NCI-H2171 (cell line): ENCODE data around the gene HOTAIR.

ENCODE experiments used
- DNase-seq: peaks from one replicate; lab custom pipeline; 2025; lab: John Stamatoyannopoulos, UW

The HOTAIR gene

GRCh38 chr12:53948650-53949593 is 25.8 kb downstream of the HOTAIR start:
- DNase-seq: no peak

- DNase-seq: no peak
These were observed 27.0 kb downstream of the HOTAIR start for GRCh38 chr12:53947743-53948142.

DNA sequence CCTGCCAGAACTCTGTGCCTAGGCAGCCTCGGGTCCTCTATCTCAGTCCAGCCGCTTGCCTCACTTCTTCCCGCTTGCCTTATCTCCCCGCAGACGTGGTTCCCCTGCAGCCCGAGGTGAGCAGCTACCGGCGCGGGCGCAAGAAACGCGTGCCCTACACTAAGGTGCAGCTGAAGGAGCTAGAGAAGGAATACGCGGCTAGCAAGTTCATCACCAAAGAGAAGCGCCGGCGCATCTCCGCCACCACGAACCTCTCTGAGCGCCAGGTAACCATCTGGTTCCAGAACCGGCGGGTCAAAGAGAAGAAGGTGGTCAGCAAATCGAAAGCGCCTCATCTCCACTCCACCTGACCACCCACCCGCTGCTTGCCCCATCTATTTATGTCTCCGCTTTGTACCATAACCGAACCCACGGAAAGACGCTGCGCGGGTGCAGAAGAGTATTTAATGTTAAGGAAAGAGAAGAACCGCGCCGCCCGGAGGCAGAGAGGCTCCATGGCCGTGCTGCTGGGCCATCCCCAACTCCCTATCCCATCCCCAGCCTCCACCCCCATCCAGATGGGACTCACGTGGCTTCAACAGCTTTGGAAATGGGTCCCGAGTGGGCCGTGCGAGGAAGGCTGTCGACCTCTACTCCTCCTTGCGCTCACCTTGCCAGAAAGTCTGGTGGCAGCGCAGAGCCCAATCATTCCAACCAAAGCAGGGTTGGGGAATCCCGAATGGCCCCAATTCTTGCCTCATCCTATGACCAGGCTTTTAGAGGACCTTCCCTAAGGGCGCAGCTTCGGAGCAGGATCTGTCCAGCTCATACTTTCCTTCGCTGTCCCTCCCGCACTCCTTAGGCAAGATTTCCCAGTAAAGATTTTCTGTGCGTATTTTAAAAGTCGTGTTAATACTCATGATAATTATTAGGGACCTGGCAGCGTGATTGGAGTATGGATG is 29.6 kb downstream of the HOTAIR start:
- no peak for DNase-seq

- DNase-seq: no peak
These were observed 30.5 kb downstream of the HOTAIR start for GRCh38 chr12:53944209-53944608.

DNA sequence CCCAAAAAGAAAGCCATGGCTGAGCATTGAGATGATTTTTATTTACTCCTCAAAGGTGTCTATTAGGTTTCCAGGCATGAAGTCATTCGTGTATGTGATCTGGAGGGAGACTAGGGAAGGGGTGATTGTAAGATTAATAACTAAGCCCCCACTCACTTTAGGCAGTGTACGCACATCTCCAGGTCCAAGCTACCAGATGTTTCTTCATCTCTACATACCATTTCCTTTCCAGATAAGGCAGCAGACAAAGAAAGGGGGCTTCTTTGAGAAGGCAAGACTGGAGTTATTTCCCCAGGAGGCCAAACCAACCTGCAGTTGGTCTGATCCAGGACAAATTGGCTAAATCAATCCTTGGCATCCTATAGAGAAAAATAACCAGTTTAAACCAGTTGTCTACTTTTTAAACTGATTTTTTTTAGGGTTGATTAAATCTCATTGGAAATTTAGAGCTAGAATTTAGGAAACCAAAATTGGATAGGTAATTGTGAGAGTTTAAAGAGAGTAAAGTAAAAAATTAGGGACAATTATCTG is 32.2 kb downstream of the HOTAIR start:
- DNase-seq: no peak

DNA sequence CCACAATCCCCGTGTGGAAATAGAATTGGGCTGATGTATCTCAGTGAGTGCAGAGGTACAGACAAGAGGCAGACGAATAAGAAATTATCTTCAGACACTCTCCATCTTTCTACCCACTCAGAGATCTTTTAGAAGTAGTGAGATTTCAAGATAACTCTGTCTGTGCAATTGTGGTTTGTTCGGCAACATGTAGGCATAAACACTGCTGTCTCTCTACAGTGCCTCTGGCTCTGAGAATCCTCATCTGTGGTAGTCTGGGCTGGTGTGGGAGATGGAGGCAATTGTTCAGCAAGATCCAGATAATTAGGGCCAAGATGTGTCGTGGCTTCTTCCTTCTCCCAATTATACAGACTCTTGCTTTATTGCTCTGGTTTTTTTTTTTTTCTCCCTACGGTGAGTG is 33.0 kb downstream of the HOTAIR start:
- no peak for DNase-seq

- no peak for DNase-seq
These were observed 33.6 kb downstream of the HOTAIR start for GRCh38 chr12:53941187-53941586.

GRCh38 chr12:53940443-53941014 is 34.2 kb downstream of the HOTAIR start:
- DNase-seq: no peak

- no peak for DNase-seq
These were observed 35.3 kb downstream of the HOTAIR start for GRCh38 chr12:53939141-53940108.

DNA sequence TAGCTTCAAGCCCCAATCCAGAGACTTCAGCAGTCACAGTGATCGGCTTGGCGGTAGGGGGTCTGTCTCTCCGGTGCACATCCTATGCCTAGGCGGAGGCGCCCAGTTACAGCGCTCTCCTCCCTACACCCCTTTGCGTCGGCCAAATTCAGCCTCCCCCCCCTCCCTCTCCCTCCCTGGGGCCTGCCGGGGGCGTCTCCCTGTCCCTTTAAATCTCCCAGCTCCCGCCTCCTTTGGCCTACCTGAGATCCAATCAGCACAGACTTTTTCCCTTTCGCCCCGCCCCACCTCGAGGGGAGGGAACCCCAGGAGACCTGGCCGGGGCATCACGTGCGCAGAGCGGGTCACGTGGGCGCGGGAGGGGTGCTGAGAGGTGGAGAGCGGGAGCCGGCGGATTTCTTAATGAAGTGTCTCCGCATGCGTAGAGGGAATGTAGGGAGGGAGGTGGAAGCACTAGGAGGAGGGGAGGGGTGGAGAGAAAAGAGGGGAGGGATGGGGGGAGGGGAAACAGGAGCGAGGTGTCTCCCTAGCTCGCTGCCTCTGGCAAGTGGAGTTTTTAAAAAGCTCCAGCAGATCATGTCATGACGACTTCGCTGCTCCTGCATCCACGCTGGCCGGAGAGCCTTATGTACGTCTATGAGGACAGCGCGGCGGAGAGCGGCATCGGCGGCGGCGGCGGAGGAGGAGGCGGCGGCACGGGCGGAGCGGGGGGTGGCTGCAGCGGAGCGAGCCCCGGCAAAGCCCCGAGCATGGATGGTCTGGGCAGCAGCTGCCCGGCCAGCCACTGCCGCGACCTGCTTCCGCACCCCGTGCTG is 36.2 kb downstream of the HOTAIR start, which contains the start of gene HOXC13:
TSS of gene HOXC13 (plus strand) at position 506 of the 815 bp plus-strand sequence. CDS start at position 582, 76 bp downstream.
- DNase-seq: peak; percentile 99

DNA sequence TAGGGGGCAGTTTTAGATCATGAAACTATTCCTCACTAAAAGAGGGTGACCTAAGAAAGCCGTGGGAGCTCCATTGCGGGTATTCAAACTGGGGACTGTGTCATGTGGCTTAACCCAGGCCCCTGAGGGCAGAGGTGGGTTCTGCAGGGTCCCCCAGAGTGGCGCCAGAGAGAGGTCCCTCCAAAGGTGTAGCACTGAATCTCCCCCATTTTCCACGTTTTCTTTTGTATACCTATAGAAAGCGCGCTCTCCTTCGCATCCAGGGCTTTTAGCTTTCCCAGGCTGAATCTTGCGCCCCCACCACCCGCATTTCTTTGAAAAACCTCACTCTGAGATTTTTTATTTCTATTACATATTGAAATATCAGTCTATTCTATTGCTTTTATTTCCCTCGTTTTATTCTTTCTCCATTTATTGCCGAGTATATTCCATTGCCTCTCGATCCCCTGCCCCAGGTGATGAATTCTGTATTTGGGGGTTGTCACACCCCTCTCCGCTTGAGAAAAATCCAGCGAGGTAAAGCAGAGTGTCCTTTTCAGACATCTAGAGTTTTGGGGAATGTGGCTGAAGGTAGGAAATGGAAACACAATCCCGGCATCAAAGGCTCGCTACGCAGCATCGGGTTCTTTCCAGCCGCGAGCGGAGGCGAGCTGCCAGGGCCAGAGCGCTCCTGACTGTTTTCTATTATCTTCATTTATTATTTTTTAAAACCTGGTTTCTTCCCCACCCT is 37.0 kb downstream of the HOTAIR start:
- no peak for DNase-seq

DNA sequence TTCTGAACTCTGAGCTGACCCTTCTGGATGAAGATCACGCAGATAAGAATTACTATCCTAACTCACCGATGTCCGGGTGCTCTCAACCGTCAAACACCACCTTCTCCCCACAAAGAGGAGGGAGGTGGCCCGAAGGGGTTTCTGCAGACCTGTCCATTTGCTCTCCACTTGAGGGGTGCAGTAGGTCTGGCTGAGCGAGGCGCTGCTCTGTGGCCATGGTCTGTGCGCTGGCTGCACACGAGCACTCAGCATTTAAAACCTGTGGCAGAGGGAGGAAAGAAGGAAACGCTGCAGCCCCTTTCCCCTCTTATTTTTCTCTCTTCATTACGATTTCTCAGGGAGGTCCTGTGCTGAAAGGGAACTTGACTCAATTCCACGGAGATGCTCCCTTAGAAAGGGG is 37.7 kb downstream of the HOTAIR start:
- DNase-seq: no peak

GRCh38 chr12:53935383-53936341 is 39.1 kb downstream of the HOTAIR start:
- no peak for DNase-seq

DNA sequence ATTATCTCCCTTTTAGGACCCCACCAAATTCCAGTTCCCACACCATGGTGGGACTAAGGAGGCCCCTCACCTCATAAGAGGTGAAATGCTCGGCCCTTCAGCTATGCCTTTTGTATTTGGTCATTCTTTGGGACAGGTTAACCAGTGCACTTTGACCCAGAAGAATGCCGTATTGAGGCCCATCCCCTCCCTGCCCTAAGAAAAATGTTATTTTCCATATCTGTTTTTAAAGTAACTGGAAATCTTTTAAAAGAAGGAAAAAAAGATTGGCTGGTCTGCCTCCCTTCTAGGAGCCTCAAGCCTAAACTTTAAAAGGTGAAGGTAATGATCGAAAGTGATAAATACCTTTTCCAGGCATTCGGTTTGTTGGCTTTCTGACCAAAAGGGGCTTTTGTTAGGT is 41.8 kb downstream of the HOTAIR start:
- no peak for DNase-seq

GRCh38 chr12:53931844-53932581 is 42.7 kb downstream of the HOTAIR start:
- no peak for DNase-seq

- no peak for DNase-seq
These were observed 44.0 kb downstream of the HOTAIR start for GRCh38 chr12:53930591-53931255.

- no peak for DNase-seq
These were observed 45.2 kb downstream of the HOTAIR start for GRCh38 chr12:53929527-53929926.
